ENCODE measurements around the gene FOXO3. TPM values are rescaled to one million over a fixed set of nuclear protein-coding genes. Genes with fewer than 3 reads are reported as not detected.

FOXO3 gene
- total RNA-seq, result 26.1 and 41.9 TPM in 2 replicates

DNA sequence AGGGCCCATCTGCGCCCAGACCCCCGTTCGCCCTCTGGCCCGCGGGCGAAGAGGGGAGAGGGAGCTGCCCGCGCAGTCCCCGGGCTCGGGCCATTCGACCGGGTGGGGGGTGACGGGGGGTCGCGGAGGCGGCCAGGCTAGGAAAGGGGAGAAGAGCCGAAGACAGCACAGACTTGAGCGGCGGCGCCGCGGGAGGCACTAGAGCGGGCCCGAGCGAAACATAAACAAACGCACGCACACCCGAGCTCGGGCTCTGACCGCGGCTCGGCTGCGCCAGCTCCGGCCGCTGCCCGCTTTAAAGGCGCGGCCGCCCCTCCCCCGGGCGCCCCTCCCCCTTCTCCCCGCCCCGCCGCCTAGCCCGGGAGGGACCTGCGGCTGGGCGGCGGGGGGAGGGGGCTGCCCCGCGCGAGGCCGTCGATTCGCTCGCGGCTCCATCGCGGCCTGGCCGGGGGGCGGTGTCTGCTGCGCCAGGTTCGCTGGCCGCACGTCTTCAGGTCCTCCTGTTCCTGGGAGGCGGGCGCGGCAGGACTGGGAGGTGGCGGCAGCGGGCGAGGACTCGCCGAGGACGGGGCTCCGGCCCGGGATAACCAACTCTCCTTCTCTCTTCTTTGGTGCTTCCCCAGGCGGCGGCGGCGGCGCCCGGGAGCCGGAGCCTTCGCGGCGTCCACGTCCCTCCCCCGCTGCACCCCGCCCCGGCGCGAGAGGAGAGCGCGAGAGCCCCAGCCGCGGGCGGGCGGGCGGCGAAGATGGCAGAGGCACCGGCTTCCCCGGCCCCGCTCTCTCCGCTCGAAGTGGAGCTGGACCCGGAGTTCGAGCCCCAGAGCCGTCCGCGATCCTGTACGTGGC lies at the start of gene FOXO3:
Gene FOXO3, plus strand, starts transcription at position 455 of the 846 bp plus-strand sequence. Its CDS starts 292 bp downstream, at position 747.

